GM12878 (cell line): Measurements from ENCODE around the gene SLC9C2. TPM values are rescaled to one million over a fixed set of nuclear protein-coding genes. Genes with fewer than 3 reads are reported as not detected.

ENCODE experiments used
- ATAC-seq: fragments of 200-7000 bp; cut with Tn5 transposase; 3 replicates; pipeline ENCODE4 v1.9.1; 2020; ENCODE audit warnings: mild to moderate bottlenecking, moderate library complexity
- BruUV-seq: library from RNA; stranded (reverse); fragments of 400-500 nt; replicated peaks from 2 replicates; lab custom pipeline; 2021; lab: Mats Ljungman, UMichigan
- CTCF ChIA-PET: fragments of 300-600 bp; sonication (Branson Sonifier 250); formaldehyde crosslinking; extraction: SDS; loops from one replicate; lab custom pipeline; 2021; ENCODE audit warnings: inconsistent platforms; lab: Yijun Ruan, JAX
- POLR2A ChIA-PET: fragments of 350-600 bp; formaldehyde crosslinking; extraction: SDS; loops from one replicate; lab custom pipeline; 2021; ENCODE audit warnings: inconsistent platforms; lab: Charles Lee
- RAD21 ChIA-PET: fragments of 300-600 bp; sonication (Branson Sonifier 250); formaldehyde crosslinking; loops from one replicate; lab custom pipeline; 2023; ENCODE audit warnings: antibody characterized with exemption; ENCODE audit not compliant: unreplicated experiment; lab: Charles Lee
- SMC1A ChIA-PET: fragments of 300-600 bp; sonication (Branson Sonifier 250); formaldehyde crosslinking; loops from one replicate; lab custom pipeline; 2023; ENCODE audit not compliant: unreplicated experiment, uncharacterized antibody; lab: Charles Lee
- DNase-seq: peaks from one replicate; pipeline ENCODE4 v3.0.0-alpha.2; 2011; ENCODE audit warnings: low read depth, low spot score
- FAIRE-seq: peaks from 3 replicates; lab custom pipeline; 2011; peaks lifted over from hg19 to GRCh38; lab: Jason Lieb, UNC
- H2AFZ ChIP-seq: 2 replicates; pipeline ENCODE4 v1.6.0; 2011; ENCODE audit warnings: low read depth, low read length, control low read depth; ENCODE audit not compliant: control insufficient read depth
- H3K27ac ChIP-seq: 2 replicates; pipeline ENCODE4 v1.5.1; 2011; ENCODE audit warnings: control low read depth; ENCODE audit not compliant: control insufficient read depth, insufficient read depth
- H3K27me3 ChIP-seq, 2 experiments: replicated peaks in 1 of 2; 2 replicates each; pipeline versions ENCODE4 v1.6.0 to v1.6.1; 2011; ENCODE audit warnings: low read length in 1 of 2; ENCODE audit not compliant: control insufficient read depth in 2 of 2, insufficient read depth in 2 of 2
- H3K36me3 ChIP-seq, 2 experiments: 2 replicates each; pipeline ENCODE4 v1.5.1; 2011; ENCODE audit warnings: low read length in 1 of 2; ENCODE audit not compliant: control insufficient read depth in 2 of 2, insufficient read depth in 2 of 2
- H3K4me1 ChIP-seq: 2 replicates; pipeline ENCODE4 v1.6.1; 2011; ENCODE audit warnings: mild to moderate bottlenecking, low read length, moderate library complexity, mixed read lengths; ENCODE audit not compliant: control insufficient read depth, insufficient read depth
- H3K4me2 ChIP-seq: 2 replicates; pipeline ENCODE4 v1.6.0; 2011; ENCODE audit warnings: control low read depth; ENCODE audit not compliant: control insufficient read depth, insufficient read depth
- H3K4me3 ChIP-seq: fragments of 200-600 bp; sonication (generic); 2 replicates; pipeline ENCODE4 v1.5.1; 2016
- H3K79me2 ChIP-seq: 2 replicates; pipeline ENCODE4 v1.6.0; 2011; ENCODE audit warnings: low read length; ENCODE audit not compliant: control insufficient read depth, insufficient read depth
- H3K9ac ChIP-seq: 2 replicates; pipeline ENCODE4 v1.8.0; 2011; ENCODE audit warnings: low read length, control low read depth, mixed read lengths; ENCODE audit not compliant: control insufficient read depth, insufficient read depth
- H3K9me3 ChIP-seq: replicated peaks from 3 replicates; pipeline ENCODE4 v1.5.1; 2011; ENCODE audit warnings: mild to moderate bottlenecking, low read length; ENCODE audit not compliant: control insufficient read depth, insufficient read depth
- H4K20me1 ChIP-seq: 2 replicates; pipeline ENCODE4 v1.6.0; 2011; ENCODE audit not compliant: control insufficient read depth, insufficient read depth
- BACH1 ChIP-seq: fragments of 450-650 bp; IDR thresholded peaks from 2 replicates; pipeline ENCODE4 v1.6.1; 2017; ENCODE audit warnings: mild to moderate bottlenecking, borderline replicate concordance
- CBX3 ChIP-seq: fragments of 200-600 bp; sonication (generic); IDR thresholded peaks from 2 replicates; pipeline ENCODE4 v1.6.1; 2016; ENCODE audit warnings: low read depth, borderline replicate concordance
- FOXK2 ChIP-seq: fragments of 450-650 bp; IDR thresholded peaks from 2 replicates; pipeline ENCODE4 v1.6.1; 2017; ENCODE audit warnings: mild to moderate bottlenecking, moderate library complexity
- MEF2A ChIP-seq: IDR thresholded peaks from 2 replicates; pipeline ENCODE4 v1.6.1; 2011; ENCODE audit warnings: low read depth, mild to moderate bottlenecking, low read length, moderate library complexity; ENCODE audit not compliant: insufficient read depth
- MTA2 ChIP-seq: fragments of 450-650 bp; IDR thresholded peaks from 2 replicates; pipeline ENCODE4 v1.6.1; 2016; ENCODE audit warnings: low read depth, mild to moderate bottlenecking, moderate library complexity
- NR2C1 ChIP-seq: fragments of 450-650 bp; IDR thresholded peaks from 2 replicates; pipeline ENCODE4 v1.6.1; 2017; ENCODE audit warnings: antibody characterized with exemption, mild to moderate bottlenecking, moderate library complexity
- NR2C2 ChIP-seq: IDR thresholded peaks from 2 replicates; pipeline ENCODE4 v1.6.1; 2011; ENCODE audit warnings: borderline replicate concordance, low read depth; ENCODE audit not compliant: control insufficient read depth, insufficient read length
- NR2F1 ChIP-seq: fragments of 450-650 bp; conservative IDR thresholded peaks from 2 replicates; pipeline ENCODE4 v1.6.1; 2017; ENCODE audit warnings: mild to moderate bottlenecking
- POLR2AphosphoS2 ChIP-seq: IDR thresholded peaks from 2 replicates; pipeline ENCODE4 v1.6.1; 2011; ENCODE audit warnings: low read depth, mild to moderate bottlenecking, low read length, improper control_type of control experiment, moderate library complexity
- RB1 ChIP-seq: fragments of 450-650 bp; formaldehyde crosslinking; IDR thresholded peaks from 2 replicates; pipeline ENCODE4 v1.6.1; 2017; ENCODE audit warnings: mild to moderate bottlenecking, borderline replicate concordance
- RELA ChIP-seq: fragments of 450-650 bp; IDR thresholded peaks from 2 replicates; pipeline ENCODE4 v1.8.0; 2014; ENCODE audit warnings: borderline replicate concordance; ENCODE audit not compliant: partially characterized antibody
- SIX5 ChIP-seq: IDR thresholded peaks from 2 replicates; pipeline ENCODE4 v1.6.1; 2011; ENCODE audit warnings: mild to moderate bottlenecking, low read depth, low read length, moderate library complexity; ENCODE audit not compliant: severe bottlenecking
- SMAD5 ChIP-seq: IDR thresholded peaks from 2 replicates; pipeline ENCODE4 v1.6.1; 2016; ENCODE audit warnings: antibody characterized with exemption, low read depth
- ZNF384 ChIP-seq: IDR thresholded peaks from 2 replicates; pipeline ENCODE4 v1.6.1; 2012; ENCODE audit warnings: low read depth, mild to moderate bottlenecking, low read length, improper control_type of control experiment, borderline replicate concordance
- in situ Hi-C: fragments of 300-500 bp; cut with MboI; formaldehyde crosslinking; loops from 9 replicates; pipeline ENCODE4 v1.14.3; 2018; ENCODE audit warnings: mixed read lengths
- intact Hi-C: fragments of 100-400 bp; cut with micrococcal nuclease; formaldehyde crosslinking; loops from one replicate; pipeline ENCODE4 v1.14.2; 2022; ENCODE audit not compliant: unreplicated experiment
- polyA plus RNA-seq, 11 experiments: library from polyadenylated mRNA; depleted of rRNA in 4 of 11; unstranded in 6 of 11; stranded (reverse) in 5 of 11; fragments of >200 nt; fragmentation: Nextera tagmentation in 4 of 11; fragmentation: Illumina TruSeq in 1 of 11; extraction: Ambion mirVana in 4 of 11; extraction: Trizol in 1 of 11; gene quantifications; 1 replicate in 1 of 11; 2 replicates in 10 of 11; pipeline versions ENCODE4 v1.2.1 to v1.2.3, GENCODE V29; 2011 to 2016; ENCODE audit warnings: inconsistent platforms in 2 of 11, missing spikeins in 2 of 11, low read depth in 1 of 11
- total RNA-seq, 4 experiments: library from RNA; depleted of rRNA in 3 of 4; stranded (reverse); fragments of >200 nt in 3 of 4; fragmentation: Illumina TruSeq in 1 of 4; extraction: Trizol in 1 of 4; gene quantifications; 2 replicates each; pipeline versions ENCODE4 v1.2.1 to v1.2.3, GENCODE V29; 2013 to 2021
- TF ChIP-seq, protein P1 (sequence below): IDR thresholded peaks from 2 replicates; pipeline ENCODE4 v1.6.1; 2012; ENCODE audit warnings: low read depth, low read length, improper control_type of control experiment

SLC9C2 gene
- total and polyA plus RNA-seq, 10 of the 15 experiments (the other 5 are each of a cell fraction or from before 2014, with no cell fraction given): not detected

- TF ChIP-seq RELA: no peak
- TF ChIP-seq, protein P1, sequence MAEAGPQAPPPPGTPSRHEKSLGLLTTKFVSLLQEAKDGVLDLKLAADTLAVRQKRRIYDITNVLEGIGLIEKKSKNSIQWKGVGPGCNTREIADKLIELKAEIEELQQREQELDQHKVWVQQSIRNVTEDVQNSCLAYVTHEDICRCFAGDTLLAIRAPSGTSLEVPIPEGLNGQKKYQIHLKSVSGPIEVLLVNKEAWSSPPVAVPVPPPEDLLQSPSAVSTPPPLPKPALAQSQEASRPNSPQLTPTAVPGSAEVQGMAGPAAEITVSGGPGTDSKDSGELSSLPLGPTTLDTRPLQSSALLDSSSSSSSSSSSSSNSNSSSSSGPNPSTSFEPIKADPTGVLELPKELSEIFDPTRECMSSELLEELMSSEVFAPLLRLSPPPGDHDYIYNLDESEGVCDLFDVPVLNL: no peak
Observed at GRCh38 chr1:173536223-173536622, 66.6 kb downstream of the SLC9C2 start (continued).

- Histone ChIP-seq H3K4me3 (no peak overlapping the region), H3K79me2 (no peaks in the 10 kb centered on the region), H2AFZ (no peak overlapping the region), H3K27ac (no peak overlapping the region), H4K20me1 (no peaks in the 10 kb centered on the region), H3K27me3 (no peaks in the 10 kb centered on the region), H3K4me1 (no peaks in the 10 kb centered on the region), H3K9ac (no peak overlapping the region), H3K4me2 (no peak overlapping the region), H3K36me3 (no peaks in the 10 kb centered on the region), H3K9me3 (no peaks in the 10 kb centered on the region)
- CTCF ChIA-PET: interaction anchor here (0.8 kb wide), 1 partner anchor 12 kb away, joined by 3 read pairs; no protein-coding TSS in a partner anchor
- RAD21 ChIA-PET: no interaction called here
- TF ChIP-seq MEF2A (no peak), RB1 (no peak), ZNF384 (no peak), POLR2AphosphoS2 (no peak), CBX3 (no peak), NR2F1 (no peak), SMAD5 (no peak), NR2C1 (no peak), MTA2 (no peak), RELA (no peak), NR2C2 (no peak), SIX5 (no peak), FOXK2 (no peak), BACH1 (no peak)
- in situ Hi-C loops: no loop called here
- no TSS peak for BruUV-seq
- SMC1A ChIA-PET: interaction anchor here (0.7 to 1.6 kb wide), 3 partner anchors 11 to 25 kb away, joined by 3 to 4 read pairs (median 4); no protein-coding TSS in a partner anchor
- ATAC-seq (no peak), DNase-seq (no peak), FAIRE-seq (no peak)
- intact Hi-C loops: no loop called here
- POLR2A ChIA-PET: no interaction called here
Observed at GRCh38 chr1:173532237-173532636, 70.6 kb downstream of the SLC9C2 start.
